Mesenchymal stem cell (in vitro differentiated cells and primary cell): ENCODE measurements around the gene FABP3.

Source experiments
- DNase-seq: peaks from one replicate; pipeline ENCODE4 v3.0.0-alpha.2; 2013
- H2AFZ ChIP-seq: one replicate; pipeline ENCODE4 v1.6.1; 2013; ENCODE audit warnings: low read depth, mild to moderate bottlenecking, control low read depth, inconsistent platforms, low read length, moderate library complexity
- H2AK5ac ChIP-seq: 2 replicates; pipeline ENCODE4 v1.6.1; 2013; ENCODE audit warnings: low read length, moderate library complexity, mild to moderate bottlenecking, inconsistent platforms; ENCODE audit not compliant: severe bottlenecking
- H2BK120ac ChIP-seq: one replicate; pipeline ENCODE4 v1.6.1; 2013; ENCODE audit warnings: low read depth, mild to moderate bottlenecking, inconsistent platforms, low read length, moderate library complexity
- H2BK12ac ChIP-seq, 2 experiments: one replicate each; pipeline ENCODE4 v1.6.1; 2013; ENCODE audit warnings: inconsistent platforms in 2 of 2, low read length in 2 of 2, mild to moderate bottlenecking in 2 of 2, moderate library complexity in 2 of 2, control low read depth in 1 of 2
- H2BK15ac ChIP-seq: one replicate; pipeline ENCODE4 v1.6.1; 2013; ENCODE audit warnings: mild to moderate bottlenecking, low read depth, inconsistent platforms; ENCODE audit not compliant: poor library complexity, severe bottlenecking
- H2BK5ac ChIP-seq: 2 replicates; pipeline ENCODE4 v1.6.1; 2013; ENCODE audit warnings: low read depth, mild to moderate bottlenecking, low read length, control low read depth, inconsistent platforms; ENCODE audit not compliant: poor library complexity, severe bottlenecking
- H3K14ac ChIP-seq, 2 experiments: one replicate each; pipeline ENCODE4 v1.6.1; 2013; ENCODE audit warnings: inconsistent platforms in 2 of 2, low read length in 2 of 2, control low read depth in 1 of 2, mild to moderate bottlenecking in 1 of 2, moderate library complexity in 1 of 2
- H3K18ac ChIP-seq, 2 experiments: one replicate each; pipeline ENCODE4 v1.6.1; 2013; ENCODE audit warnings: inconsistent platforms in 2 of 2, low read length in 2 of 2, control low read depth in 1 of 2, low read depth in 1 of 2, mild to moderate bottlenecking in 1 of 2
- H3K23ac ChIP-seq, 2 experiments: one replicate each; pipeline ENCODE4 v1.6.1; 2013; ENCODE audit warnings: inconsistent platforms in 2 of 2, low read length in 2 of 2, mild to moderate bottlenecking in 2 of 2, moderate library complexity in 2 of 2, control low read depth in 1 of 2
- H3K27ac ChIP-seq: 2 replicates; pipeline ENCODE4 v1.5.1; 2013; ENCODE audit warnings: mild to moderate bottlenecking, moderate library complexity, low read length, control low read depth, inconsistent platforms; ENCODE audit not compliant: poor library complexity, severe bottlenecking
- H3K27me3 ChIP-seq, 2 experiments: 2 replicates each; pipeline versions ENCODE4 v1.6.1 to v1.7.0; 2013; ENCODE audit warnings: low read length in 2 of 2, mild to moderate bottlenecking in 2 of 2, moderate library complexity in 2 of 2, control low read depth in 1 of 2, inconsistent platforms in 1 of 2; ENCODE audit not compliant: control insufficient read depth in 1 of 2, insufficient read depth in 1 of 2
- H3K36me3 ChIP-seq, 2 experiments: 2 replicates each; pipeline versions ENCODE4 v1.6.1 to v1.7.0; 2013; ENCODE audit warnings: low read length in 2 of 2, control low read depth in 1 of 2, inconsistent platforms in 1 of 2, low read depth in 1 of 2, mild to moderate bottlenecking in 1 of 2; ENCODE audit not compliant: insufficient read depth in 2 of 2, control insufficient read depth in 1 of 2
- H3K4ac ChIP-seq, 2 experiments: one replicate each; pipeline ENCODE4 v1.6.1; 2013; ENCODE audit warnings: inconsistent platforms in 2 of 2, low read length in 2 of 2, mild to moderate bottlenecking in 2 of 2, moderate library complexity in 2 of 2, control low read depth in 1 of 2, low read depth in 1 of 2
- H3K4me1 ChIP-seq: 2 replicates; pipeline ENCODE4 v1.6.1; 2013; ENCODE audit warnings: low read depth, low read length, control low read depth; ENCODE audit not compliant: control insufficient read depth, insufficient read depth
- H3K4me2 ChIP-seq: 2 replicates; pipeline ENCODE4 v1.6.1; 2013; ENCODE audit warnings: low read length, mild to moderate bottlenecking, inconsistent platforms; ENCODE audit not compliant: poor library complexity, severe bottlenecking
- H3K4me3 ChIP-seq, 2 experiments: 2 replicates each; pipeline versions ENCODE4 v1.5.1 to v1.7.0; 2013; ENCODE audit warnings: low read length in 2 of 2, mild to moderate bottlenecking in 2 of 2, control low read depth in 1 of 2, low read depth in 1 of 2; ENCODE audit not compliant: insufficient read depth in 1 of 2
- H3K79me1 ChIP-seq: replicated peaks from 2 replicates; pipeline ENCODE4 v1.6.1; 2013; ENCODE audit warnings: mild to moderate bottlenecking, control low read depth, low read length, inconsistent platforms; ENCODE audit not compliant: poor library complexity, severe bottlenecking
- H3K9ac ChIP-seq: 2 replicates; pipeline ENCODE4 v1.7.0; 2013; ENCODE audit warnings: mild to moderate bottlenecking, low read length, moderate library complexity
- H3K9me3 ChIP-seq: 2 replicates; pipeline ENCODE4 v1.7.0; 2013; ENCODE audit warnings: mild to moderate bottlenecking, low read length; ENCODE audit not compliant: control insufficient read depth
- H4K8ac ChIP-seq: one replicate; pipeline ENCODE4 v1.6.1; 2013; ENCODE audit warnings: inconsistent platforms, mild to moderate bottlenecking, low read length, moderate library complexity
- H4K91ac ChIP-seq: one replicate; pipeline ENCODE4 v1.6.1; 2013; ENCODE audit warnings: mild to moderate bottlenecking, low read length, inconsistent platforms
- WGBS: methylation state at CpG from one replicate; pipeline ENCODE4 v1.1.7; 2013; ENCODE audit warnings: mixed read lengths; 5-methylcytosine and 5-hydroxymethylcytosine counted together

The FABP3 gene

DNA sequence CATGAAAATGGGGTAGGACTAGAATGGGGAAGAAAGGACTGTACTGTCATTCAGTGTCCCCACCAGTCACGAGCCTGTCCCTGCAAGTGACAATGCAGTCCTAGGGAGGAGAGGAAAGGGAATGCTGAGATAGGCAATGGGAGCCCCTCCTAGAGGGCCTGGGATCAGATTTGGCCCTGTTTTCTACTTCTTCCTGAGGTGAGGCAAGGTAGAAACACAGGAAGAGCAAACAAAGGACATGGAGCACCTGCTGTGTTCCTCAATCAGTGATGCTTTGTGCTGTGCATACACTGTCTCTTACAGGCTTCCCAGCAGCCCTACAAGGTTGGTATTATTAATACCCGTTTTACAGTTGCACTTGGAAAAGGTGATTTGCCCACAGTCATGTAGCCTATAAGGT, 6.1 kb downstream of the FABP3 start:
- Histone ChIP-seq H3K79me1 (no peaks in the 10 kb centered on the region), H2BK15ac (no peak overlapping the region), H2AFZ (no peak overlapping the region), H3K27me3 (no peaks in the 10 kb centered on the region), H2AK5ac (no peak overlapping the region), H2BK5ac (no peak overlapping the region), H4K8ac (no peak overlapping the region), H3K4me2 (no peak overlapping the region), H3K23ac (no peak overlapping the region), H3K9me3 (no peaks in the 10 kb centered on the region), H3K4ac (no peak overlapping the region), H4K91ac (no peak overlapping the region), H2BK12ac (no peak overlapping the region), H3K27ac (no peak overlapping the region), H2BK120ac (no peak overlapping the region), H3K14ac (no peak overlapping the region), H3K36me3 (peaks cover 24 to 68% of the 10 kb centered on the region in 2 experiments), H3K9ac (no peak overlapping the region), H3K4me1 (peaks cover 16% of the 10 kb centered on the region), H3K4me3 (no peak overlapping the region), H3K18ac (no peak overlapping the region)
- WGBS = 94% methylated on average over 2 of the region's 2 CpGs
- no peak for DNase-seq

DNA sequence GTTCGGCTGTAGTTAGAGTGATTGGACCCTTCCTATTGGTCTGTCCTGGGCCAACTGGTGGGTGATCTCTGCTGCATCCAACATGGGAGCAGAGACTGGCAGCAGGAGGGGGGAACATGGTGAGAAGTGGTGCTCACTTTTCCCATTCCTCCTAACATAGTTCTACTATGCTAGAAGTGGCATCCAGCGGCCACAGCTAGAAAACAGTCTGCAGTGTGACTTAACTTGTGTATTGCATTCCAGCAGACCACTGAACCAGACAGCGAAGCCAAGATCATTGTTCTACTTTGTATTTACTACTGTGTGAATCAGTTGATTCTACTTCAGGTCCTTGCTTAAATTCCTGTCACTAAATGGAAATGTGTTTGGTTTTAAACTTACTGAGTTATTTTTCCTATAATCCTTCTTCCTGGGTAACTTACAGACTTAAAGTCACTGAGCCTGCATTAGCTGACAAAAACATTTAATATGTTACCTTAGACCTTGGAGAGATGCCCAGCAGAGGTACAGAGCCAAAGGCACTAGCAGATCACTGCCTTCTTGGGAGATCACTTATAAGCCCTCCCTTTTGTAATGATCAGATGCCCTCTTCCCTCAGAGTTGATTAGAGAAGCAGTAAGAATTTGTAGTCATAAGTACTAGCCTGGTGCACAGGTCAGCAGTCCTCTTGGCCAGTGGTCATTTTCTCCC, 8.2 kb downstream of the FABP3 start:
- WGBS = 88% methylated on average over 2 of the region's 3 CpGs
- no peak overlapping the region for H3K23ac ChIP-seq

GRCh38 chr1:31362032-31362431, 10.8 kb downstream of the FABP3 start:
- Histone ChIP-seq H3K4me3 (no peak overlapping the region), H3K4me2 (no peak overlapping the region), H2BK15ac (no peak overlapping the region), H2BK5ac (no peak overlapping the region), H3K4me1 (peaks cover 10% of the 10 kb centered on the region), H2AFZ (no peak overlapping the region), H3K4ac (no peak overlapping the region), H3K23ac (no peak overlapping the region), H3K18ac (no peak overlapping the region), H3K27ac (no peak overlapping the region), H3K36me3 (peaks cover 26 to 68% of the 10 kb centered on the region in 2 experiments), H4K8ac (no peak overlapping the region), H2BK12ac (no peak overlapping the region), H3K9me3 (no peaks in the 10 kb centered on the region), H3K27me3 (no peaks in the 10 kb centered on the region), H2AK5ac (no peak overlapping the region), H3K79me1 (peaks cover 6% of the 10 kb centered on the region), H4K91ac (no peak overlapping the region), H3K14ac (no peak overlapping the region), H3K9ac (no peak overlapping the region), H2BK120ac (no peak overlapping the region)
- no peak for DNase-seq
- whole genome bisulfite sequencing = 98% methylated on average over 3 of the region's 3 CpGs

More for the DNA sequence above, 8.2 kb downstream of the FABP3 start:
- Histone ChIP-seq H3K4me2 (peak overlapping the region; percentile 31), H2BK12ac (no peak overlapping the region), H2BK5ac (no peak overlapping the region), H2AK5ac (peak overlapping the region; percentile 28), H3K36me3 (peaks cover 31 to 79% of the 10 kb centered on the region in 2 experiments), H3K18ac (no peak overlapping the region), H3K4me3 (no peak overlapping the region), H2BK15ac (no peak overlapping the region), H3K79me1 (peaks cover 3% of the 10 kb centered on the region), H4K8ac (no peak overlapping the region), H3K27ac (peak overlapping the region; percentile 73), H3K27me3 (no peaks in the 10 kb centered on the region), H2AFZ (no peak overlapping the region), H2BK120ac (no peak overlapping the region), H3K9ac (no peak overlapping the region), H3K14ac (no peak overlapping the region), H3K9me3 (no peaks in the 10 kb centered on the region), H4K91ac (no peak overlapping the region), H3K4ac (no peak overlapping the region), H3K4me1 (peaks cover 10% of the 10 kb centered on the region)
- DNase-seq = no peak

- no peak for DNase-seq
- Histone ChIP-seq H3K4me2 (no peak overlapping the region), H4K8ac (no peak overlapping the region), H2BK5ac (no peak overlapping the region), H3K18ac (no peak overlapping the region), H3K4ac (no peak overlapping the region), H2AFZ (no peak overlapping the region), H2BK12ac (no peak overlapping the region), H3K4me3 (no peak overlapping the region), H3K23ac (no peak overlapping the region), H3K27me3 (no peaks in the 10 kb centered on the region), H3K79me1 (peaks cover 6% of the 10 kb centered on the region), H3K9ac (no peak overlapping the region), H3K9me3 (no peaks in the 10 kb centered on the region), H3K14ac (no peak overlapping the region), H4K91ac (no peak overlapping the region), H2AK5ac (no peak overlapping the region), H3K36me3 (peaks cover 24 to 68% of the 10 kb centered on the region in 2 experiments), H2BK15ac (no peak overlapping the region), H2BK120ac (no peak overlapping the region), H3K4me1 (peaks cover 10% of the 10 kb centered on the region), H3K27ac (no peak overlapping the region)
- over 99% methylated on average over 6 of the region's 6 CpGs for WGBS
These were observed 11.3 kb downstream of the FABP3 start for GRCh38 chr1:31361607-31362006.
